ENCODE measurements around the gene FGFR3.

FGFR3 gene

DNA sequence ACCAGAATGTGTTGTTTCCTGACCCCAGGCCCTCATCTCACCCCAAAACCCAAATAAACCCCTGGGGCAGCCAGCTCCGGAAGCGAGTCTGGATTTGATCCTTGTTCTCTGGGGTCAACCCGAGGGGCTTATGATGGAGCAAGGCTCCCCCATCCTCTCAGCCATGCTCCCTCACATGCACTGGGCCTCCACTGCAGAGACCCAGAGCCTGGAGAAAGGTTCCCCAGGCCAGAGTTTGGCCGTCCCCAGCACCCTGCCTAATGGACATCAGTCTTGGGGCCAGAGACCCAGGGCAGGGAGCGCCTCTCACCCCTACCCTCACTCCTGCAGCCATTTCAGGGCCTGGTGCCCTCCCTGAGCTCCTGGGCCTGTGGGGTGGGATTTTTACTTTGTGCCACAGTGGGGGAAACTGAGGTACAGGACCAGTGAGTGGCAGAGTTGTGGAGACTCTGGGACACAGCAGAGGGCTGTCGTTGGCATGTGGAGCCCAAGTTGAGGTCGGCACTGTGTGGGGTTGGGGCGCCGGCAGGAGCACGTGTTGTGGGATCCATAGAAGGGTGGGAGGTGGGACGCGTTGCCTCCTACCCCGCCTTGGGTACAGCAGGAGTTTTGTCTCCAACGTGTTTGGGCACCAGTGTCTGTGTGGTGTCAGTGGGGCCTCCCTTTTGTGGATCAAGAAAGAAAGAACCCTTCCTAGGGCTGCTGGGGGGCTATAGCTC, 3.6 kb downstream of the FGFR3 start:
- Histone ChIP-seq H3F3A (ENCODE audit: insufficient read depth, low read length) (no peaks in the 10 kb centered on the region), H3K4me2 (ENCODE audit: low read length) (no peak overlapping the region), H3K4me1 (ENCODE audit: insufficient read depth, low read length, severe bottlenecking) (no peaks in the 10 kb centered on the region), H3K9me3 (ENCODE audit: low read length) (no peaks in the 10 kb centered on the region), H3K79me2 (ENCODE audit: insufficient read depth, low read length) (no peaks in the 10 kb centered on the region), H3K9ac (ENCODE audit: low read length) (no peak overlapping the region), H3K4me3 (ENCODE audit: low read depth, low read length, poor library complexity, severe bottlenecking) (no peak overlapping the region), H3K27ac (ENCODE audit: low read depth, low read length, poor library complexity, severe bottlenecking) (no peak overlapping the region), H3K36me3 (ENCODE audit: insufficient read depth, low read length) (no peaks in the 10 kb centered on the region), H4K20me1 (ENCODE audit: insufficient read depth, low read length) (no peaks in the 10 kb centered on the region), H3K27me3 (ENCODE audit: insufficient read depth, low read length) (no peaks in the 10 kb centered on the region), H2AFZ (ENCODE audit: low read length) (no peak overlapping the region), H3K9me2 (ENCODE audit: low read depth, low read length) (no peaks in the 10 kb centered on the region)
- TF ChIP-seq EZH2 (IDR thresholded peaks at IDR 0.05; ENCODE audit: borderline replicate concordance, low read length): no peak
- TF ChIP-seq, protein P1, sequence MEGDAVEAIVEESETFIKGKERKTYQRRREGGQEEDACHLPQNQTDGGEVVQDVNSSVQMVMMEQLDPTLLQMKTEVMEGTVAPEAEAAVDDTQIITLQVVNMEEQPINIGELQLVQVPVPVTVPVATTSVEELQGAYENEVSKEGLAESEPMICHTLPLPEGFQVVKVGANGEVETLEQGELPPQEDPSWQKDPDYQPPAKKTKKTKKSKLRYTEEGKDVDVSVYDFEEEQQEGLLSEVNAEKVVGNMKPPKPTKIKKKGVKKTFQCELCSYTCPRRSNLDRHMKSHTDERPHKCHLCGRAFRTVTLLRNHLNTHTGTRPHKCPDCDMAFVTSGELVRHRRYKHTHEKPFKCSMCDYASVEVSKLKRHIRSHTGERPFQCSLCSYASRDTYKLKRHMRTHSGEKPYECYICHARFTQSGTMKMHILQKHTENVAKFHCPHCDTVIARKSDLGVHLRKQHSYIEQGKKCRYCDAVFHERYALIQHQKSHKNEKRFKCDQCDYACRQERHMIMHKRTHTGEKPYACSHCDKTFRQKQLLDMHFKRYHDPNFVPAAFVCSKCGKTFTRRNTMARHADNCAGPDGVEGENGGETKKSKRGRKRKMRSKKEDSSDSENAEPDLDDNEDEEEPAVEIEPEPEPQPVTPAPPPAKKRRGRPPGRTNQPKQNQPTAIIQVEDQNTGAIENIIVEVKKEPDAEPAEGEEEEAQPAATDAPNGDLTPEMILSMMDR (IDR thresholded peaks at IDR 0.05; ENCODE audit: low read length): no peak

DNA sequence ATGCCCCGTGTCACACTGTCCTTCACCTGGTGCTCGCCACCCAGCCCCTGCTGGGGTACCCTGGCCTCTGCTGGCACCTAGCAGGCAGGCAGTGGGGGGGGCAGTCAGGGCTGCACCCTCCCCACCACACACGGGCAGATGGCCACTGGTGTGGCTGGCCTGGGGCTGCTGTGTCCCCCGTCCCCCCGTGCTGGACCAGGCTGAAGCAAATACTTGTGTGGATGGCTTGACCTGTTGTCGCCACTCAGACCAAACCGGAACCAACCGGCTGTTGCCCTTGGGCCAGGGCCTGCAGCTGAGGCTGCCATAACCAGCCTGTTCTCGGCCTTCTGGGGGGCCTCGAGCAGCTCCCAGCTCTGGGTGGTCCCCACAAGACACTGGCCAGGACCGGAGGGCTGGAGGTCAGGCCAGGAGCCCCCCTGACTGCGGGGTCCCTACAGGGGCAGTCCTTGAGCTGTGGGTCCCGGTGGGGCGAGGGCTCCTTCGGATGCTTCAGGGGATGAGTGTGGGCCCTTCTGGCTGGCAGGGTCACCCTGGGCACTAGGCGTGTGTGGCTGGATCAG, 4.3 kb downstream of the FGFR3 start:
- no peak overlapping the region for H3K4me3 ChIP-seq (ENCODE audit: low read depth, low read length, poor library complexity, severe bottlenecking)
- no peaks in the 10 kb centered on the region for H3K36me3 ChIP-seq (ENCODE audit: insufficient read depth, low read length)
- H3K9me2 ChIP-seq (ENCODE audit: low read depth, low read length): no peaks in the 10 kb centered on the region
- TF ChIP-seq EZH2 (IDR thresholded peaks at IDR 0.05; ENCODE audit: borderline replicate concordance, low read length): no peak
- H3K4me1 ChIP-seq (ENCODE audit: insufficient read depth, low read length, severe bottlenecking): no peaks in the 10 kb centered on the region
- no peaks in the 10 kb centered on the region for H3K27me3 ChIP-seq (ENCODE audit: insufficient read depth, low read length)
- no peaks in the 10 kb centered on the region for H3F3A ChIP-seq (ENCODE audit: insufficient read depth, low read length)
- H2AFZ ChIP-seq (ENCODE audit: low read length): no peak overlapping the region
- no peaks in the 10 kb centered on the region for H3K9me3 ChIP-seq (ENCODE audit: low read length)
- H4K20me1 ChIP-seq (ENCODE audit: insufficient read depth, low read length): no peaks in the 10 kb centered on the region
- H3K27ac ChIP-seq (ENCODE audit: low read depth, low read length, poor library complexity, severe bottlenecking): no peak overlapping the region
- H3K9ac ChIP-seq (ENCODE audit: low read length): no peak overlapping the region
- no peaks in the 10 kb centered on the region for H3K79me2 ChIP-seq (ENCODE audit: insufficient read depth, low read length)
- H3K4me2 ChIP-seq (ENCODE audit: low read length): no peak overlapping the region

DNA sequence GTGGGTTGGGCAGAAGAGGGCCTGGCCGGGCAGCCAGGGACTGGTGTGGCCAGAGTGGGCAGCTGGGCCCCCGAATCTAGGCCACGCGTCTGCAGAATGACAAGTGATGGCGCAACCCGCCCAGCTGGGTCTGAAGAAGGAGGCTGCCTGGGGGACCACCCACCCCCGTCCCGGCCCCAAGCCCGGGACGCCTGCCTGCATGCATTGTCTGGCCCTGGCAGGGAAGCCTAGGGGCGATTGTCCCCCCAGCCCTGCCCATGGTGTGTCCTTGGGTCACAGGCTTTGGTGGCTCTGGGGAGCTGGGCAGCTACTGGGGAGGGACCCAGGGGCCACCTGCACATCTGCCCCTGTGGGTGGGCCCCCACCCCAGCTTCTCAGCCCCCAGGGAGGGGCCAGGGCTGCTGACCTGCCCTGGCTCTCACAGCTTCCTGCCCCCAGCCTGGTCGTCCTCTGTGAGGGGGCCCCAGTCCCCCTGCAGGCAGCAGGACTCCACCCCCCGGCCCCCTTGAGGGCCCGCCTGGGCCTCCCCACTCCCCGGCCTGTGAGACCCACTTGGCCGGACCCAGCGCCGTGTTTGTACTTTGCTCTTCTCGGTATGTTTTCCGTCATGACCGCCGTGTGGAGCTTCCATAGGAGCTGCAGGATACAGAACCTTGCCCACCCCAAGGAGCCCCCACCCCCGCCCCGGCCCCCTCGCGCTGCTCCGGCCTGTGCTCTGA, 4.9 kb downstream of the FGFR3 start:
- H3K9me2 ChIP-seq (ENCODE audit: low read depth, low read length): no peaks in the 10 kb centered on the region
- no peak overlapping the region for H3K4me3 ChIP-seq (ENCODE audit: low read depth, low read length, poor library complexity, severe bottlenecking)
- no peaks in the 10 kb centered on the region for H3K9me3 ChIP-seq (ENCODE audit: low read length)
- no peaks in the 10 kb centered on the region for H3K27me3 ChIP-seq (ENCODE audit: insufficient read depth, low read length)
- TF ChIP-seq, protein P1 (IDR thresholded peaks at IDR 0.05; ENCODE audit: low read length): no peak
- no peak for TF ChIP-seq EZH2 (IDR thresholded peaks at IDR 0.05; ENCODE audit: borderline replicate concordance, low read length)
- H2AFZ ChIP-seq (ENCODE audit: low read length): no peak overlapping the region
- no peaks in the 10 kb centered on the region for H3K4me1 ChIP-seq (ENCODE audit: insufficient read depth, low read length, severe bottlenecking)
- no peak overlapping the region for H3K9ac ChIP-seq (ENCODE audit: low read length)
- H4K20me1 ChIP-seq (ENCODE audit: insufficient read depth, low read length): no peaks in the 10 kb centered on the region
- no peaks in the 10 kb centered on the region for H3F3A ChIP-seq (ENCODE audit: insufficient read depth, low read length)
- no peak overlapping the region for H3K4me2 ChIP-seq (ENCODE audit: low read length)
- no peaks in the 10 kb centered on the region for H3K79me2 ChIP-seq (ENCODE audit: insufficient read depth, low read length)
- H3K36me3 ChIP-seq (ENCODE audit: insufficient read depth, low read length): no peaks in the 10 kb centered on the region
- H3K27ac ChIP-seq (ENCODE audit: low read depth, low read length, poor library complexity, severe bottlenecking): no peak overlapping the region
